ENCODE data around the gene ZNF766.
"Not testable (repeated sequence)": the region's sequence is repeated elsewhere in the genome, so short reads cannot be mapped to it uniquely, and the experiment has no call there.

The ZNF766 gene

DNA sequence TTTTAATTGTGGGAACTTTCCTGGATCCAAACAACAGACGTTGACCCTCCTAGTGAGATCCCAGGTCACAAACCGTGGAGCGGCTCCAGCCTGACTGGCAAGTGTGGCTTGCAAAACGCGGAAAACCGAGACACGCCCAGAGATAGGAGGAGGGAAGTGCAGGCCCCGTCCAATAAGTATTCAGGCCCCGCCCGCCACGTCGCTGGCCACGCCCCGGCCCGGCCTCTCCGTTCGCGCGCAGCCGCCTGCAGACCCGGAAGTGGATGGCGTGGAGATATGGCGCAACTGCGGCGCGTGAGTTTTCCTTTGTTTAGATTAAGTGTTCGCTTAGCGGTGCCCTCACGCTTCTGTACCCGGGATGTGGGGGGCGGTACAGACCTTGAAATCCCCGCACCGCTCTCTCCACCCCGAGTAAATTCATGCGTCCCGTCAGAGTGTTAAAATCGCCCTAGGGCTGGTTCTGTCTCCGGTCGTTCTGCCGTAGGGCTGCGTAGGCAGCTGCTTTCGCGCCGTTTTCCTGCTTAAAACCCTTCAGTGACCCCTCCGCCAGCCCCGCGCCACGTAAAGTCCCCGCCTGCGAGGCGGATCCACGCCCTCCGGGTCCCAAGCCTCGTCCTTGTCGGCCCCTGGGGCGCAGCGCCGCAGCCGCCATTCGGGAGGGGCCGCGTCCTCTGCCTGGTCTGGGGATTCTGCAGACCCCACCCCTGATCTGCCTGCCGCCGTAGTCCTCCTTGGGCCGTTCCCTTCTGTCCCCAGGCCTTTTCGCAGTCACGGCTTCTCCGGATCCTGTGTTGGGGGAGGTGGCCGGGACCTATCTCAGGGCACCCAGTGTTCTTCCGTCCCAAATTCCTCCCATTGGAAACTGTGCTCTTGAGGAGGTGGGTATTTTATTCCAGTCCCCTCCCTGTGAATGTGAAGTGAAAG is at the start of gene ZNF766:
Gene ZNF766 (plus strand): TSS at position 250 of the 924 bp plus-strand sequence. CDS start 27 bp downstream, at position 277.
- peak; percentile 94 for DNase-seq (ENCODE audit: low spot score)

DNA sequence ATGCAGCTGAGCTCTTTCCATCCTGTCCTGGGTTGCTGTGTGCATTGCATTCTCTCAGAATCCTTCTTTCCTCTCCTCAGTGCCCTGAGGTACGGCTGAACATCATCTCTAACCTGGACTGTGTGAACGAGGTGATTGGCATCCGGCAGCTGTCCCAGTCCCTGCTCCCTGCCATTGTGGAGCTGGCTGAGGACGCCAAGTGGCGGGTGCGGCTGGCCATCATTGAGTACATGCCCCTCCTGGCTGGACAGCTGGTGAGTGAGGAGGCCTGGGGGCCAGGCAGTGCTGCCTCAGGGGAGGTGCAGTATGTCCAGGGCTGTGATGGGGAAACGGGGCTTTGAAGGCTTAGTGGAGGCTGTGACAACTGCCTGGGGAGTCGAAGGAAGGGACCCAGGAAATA is 49.8 kb upstream of the ZNF766 start:
- DNase-seq (ENCODE audit: low spot score): no peak

DNA sequence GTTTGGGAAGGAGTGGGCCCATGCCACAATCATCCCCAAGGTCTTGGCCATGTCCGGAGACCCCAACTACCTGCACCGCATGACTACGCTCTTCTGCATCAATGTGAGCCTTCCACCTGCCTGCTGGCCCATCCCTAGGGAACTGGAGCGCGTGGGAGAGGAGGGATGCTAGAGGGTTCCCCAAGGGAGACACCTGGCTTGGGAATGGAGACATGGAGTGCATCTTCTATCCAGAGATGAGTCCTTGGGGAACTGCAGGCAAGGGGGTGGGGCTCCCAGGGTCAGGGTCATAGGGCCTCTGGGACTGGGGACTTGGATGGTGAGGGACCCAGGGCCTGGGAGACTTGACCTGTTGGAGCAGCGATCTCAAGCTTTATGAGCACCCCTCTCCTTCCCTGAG is 48.4 kb upstream of the ZNF766 start:
- DNase-seq (ENCODE audit: low spot score): no peak

DNA sequence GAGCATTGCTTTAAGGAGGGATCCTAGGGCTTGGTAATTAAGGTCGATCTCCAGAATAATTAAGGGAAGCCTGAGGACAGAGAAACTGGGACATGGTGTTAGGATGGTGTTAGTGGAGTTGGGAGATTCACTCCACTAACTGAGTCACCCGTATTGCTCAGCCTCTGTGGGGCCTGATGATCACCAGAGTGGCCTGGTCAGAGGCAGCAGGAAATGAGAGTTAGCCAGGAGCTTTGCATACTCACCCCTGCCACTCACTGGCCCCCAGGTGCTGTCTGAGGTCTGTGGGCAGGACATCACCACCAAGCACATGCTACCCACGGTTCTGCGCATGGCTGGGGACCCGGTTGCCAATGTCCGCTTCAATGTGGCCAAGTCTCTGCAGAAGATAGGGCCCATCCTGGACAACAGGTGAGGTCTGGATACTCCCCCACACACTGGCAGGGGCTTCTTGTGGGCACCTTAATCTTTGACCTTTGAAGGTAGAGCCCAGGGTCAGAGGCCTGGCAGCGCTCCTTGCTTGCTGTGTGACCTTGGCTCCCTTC is 47.5 kb upstream of the ZNF766 start:
- no peak for DNase-seq (ENCODE audit: low spot score)

DNA sequence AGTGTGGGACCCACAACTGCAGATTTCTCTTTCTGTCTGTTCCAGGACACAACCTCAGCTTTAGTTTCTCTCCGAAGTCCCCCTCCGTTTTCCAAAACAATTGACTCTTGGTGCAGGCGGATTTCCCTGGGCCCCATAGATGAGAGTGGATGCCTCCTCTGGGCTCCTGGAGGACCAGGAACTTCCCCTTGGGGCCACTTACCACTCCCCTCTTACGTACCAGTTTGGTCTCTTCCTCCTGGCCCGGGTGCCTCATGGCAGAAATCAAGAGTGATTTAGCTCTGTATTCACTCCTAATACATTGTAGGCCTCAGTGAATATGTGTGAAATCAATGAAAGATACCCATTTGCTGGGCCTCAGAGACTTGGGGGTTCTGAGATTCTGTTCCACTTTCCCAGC is 45.2 kb upstream of the ZNF766 start:
- DNase-seq (ENCODE audit: low spot score): no peak

DNA sequence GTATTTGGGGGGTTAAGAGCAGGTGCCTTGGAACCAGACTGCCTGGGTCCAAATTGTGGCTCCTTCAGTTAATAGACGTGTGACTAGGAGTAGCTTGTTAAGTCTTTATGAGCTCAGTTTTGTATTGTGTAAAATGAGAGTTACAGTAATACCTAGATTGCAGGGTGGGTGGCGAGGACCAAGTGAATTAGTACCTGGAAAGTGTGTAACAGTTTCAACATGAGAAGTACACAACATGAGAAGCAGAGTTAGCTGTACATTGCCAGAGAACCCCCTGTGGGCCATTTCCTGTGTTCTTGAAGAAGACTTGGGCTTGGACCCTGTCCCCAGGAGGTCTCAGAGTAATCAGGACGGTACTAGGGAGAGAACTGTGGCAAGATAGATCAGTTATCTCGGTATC is 42.7 kb upstream of the ZNF766 start:
- DNase-seq (ENCODE audit: low spot score): no peak

DNA sequence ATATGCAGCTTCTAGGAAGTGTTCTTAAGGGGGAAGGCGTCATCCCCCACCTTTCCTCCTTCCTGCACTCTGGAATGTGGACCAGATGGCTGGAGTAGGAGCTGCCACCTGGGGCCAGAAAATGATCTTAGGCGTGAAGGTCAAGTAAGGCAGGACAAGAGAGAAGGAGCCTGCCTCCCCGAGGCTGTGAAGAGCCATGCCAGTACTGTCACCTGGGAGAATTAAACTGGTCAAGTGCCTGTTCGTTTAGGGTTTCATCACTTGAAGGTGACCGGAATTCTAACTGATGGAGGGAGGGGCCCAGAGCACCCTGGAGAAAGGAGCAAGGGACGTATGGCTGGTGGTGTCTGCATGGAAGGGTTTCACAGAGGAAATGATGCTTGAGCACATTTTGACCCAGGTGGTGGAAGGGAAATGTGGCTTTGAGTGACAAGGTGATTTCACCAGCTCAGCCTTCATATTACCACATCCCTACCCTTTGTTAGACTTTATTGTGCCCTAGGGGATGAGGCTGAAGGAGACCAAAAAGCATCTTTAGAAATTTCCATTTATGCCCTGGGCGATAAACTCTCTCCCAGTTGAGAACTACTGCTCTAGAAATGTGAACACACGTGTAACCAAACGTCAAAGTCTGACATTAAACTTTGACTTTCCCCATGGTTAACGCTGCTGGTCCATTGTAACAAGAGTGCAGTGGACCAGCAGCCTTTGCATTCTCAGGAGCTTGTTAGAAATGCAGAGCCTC is 42.0 kb upstream of the ZNF766 start:
- DNase-seq (ENCODE audit: low spot score): no peak

DNA sequence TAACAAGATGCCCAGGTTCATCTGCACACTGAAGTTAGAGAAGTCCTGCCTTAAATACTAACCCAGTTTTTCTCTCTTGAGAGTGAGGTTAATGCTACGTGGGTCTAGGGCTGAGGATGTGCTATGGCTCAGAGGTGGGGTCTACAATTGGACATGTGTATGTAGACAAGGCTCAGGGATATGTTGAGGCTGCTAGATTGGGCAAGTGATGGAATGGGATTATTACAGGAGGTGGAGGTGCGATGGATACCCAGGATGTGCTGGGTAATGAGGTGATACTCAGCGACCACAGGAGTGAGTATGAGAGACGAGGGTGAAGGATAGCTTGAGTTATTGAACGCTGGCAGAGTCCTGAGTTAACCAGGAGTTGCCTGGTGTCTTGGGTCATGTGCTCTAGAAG is 41.4 kb upstream of the ZNF766 start:
- DNase-seq (ENCODE audit: low spot score): no peak

DNA sequence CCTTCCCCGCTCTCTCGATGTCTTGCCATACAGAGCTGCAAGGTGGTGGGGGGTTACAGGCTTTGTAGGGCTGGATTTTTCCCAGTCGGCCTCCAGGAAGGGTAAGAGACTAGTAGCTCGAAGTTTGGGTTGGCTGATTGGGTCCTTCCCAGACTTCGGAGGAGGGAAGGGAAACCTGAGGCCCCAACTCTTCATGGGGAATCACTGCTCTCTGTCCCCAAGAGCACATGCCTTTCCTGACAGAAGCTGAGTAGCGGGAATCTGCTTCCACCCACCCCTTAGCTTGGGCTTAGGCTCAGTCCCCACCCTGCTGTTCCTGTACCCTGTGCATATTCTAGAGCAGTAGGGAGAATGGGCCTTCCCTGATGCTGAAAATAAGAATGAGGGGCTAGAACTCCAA is 39.9 kb upstream of the ZNF766 start:
- no peak for DNase-seq (ENCODE audit: low spot score)

DNA sequence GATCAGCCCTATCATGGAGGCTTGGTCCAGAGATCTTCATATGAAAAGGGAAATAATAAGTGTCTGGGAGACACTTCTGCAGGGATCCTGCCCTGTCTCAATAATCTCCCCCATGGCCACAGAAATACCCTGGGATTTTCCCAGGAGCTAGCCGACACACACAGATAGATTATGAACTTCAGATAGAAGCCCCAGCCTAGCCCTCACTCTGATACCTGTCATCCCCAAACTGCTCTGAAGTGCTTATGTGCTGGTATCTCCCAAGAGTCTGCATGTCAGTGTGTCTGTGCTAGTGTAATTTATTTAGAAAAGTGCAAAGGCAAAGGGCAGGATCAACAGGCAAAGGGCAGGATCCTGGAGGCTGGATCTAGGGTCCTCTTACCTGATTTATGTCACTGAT is 38.7 kb upstream of the ZNF766 start:
- DNase-seq (ENCODE audit: low spot score): no peak

DNA sequence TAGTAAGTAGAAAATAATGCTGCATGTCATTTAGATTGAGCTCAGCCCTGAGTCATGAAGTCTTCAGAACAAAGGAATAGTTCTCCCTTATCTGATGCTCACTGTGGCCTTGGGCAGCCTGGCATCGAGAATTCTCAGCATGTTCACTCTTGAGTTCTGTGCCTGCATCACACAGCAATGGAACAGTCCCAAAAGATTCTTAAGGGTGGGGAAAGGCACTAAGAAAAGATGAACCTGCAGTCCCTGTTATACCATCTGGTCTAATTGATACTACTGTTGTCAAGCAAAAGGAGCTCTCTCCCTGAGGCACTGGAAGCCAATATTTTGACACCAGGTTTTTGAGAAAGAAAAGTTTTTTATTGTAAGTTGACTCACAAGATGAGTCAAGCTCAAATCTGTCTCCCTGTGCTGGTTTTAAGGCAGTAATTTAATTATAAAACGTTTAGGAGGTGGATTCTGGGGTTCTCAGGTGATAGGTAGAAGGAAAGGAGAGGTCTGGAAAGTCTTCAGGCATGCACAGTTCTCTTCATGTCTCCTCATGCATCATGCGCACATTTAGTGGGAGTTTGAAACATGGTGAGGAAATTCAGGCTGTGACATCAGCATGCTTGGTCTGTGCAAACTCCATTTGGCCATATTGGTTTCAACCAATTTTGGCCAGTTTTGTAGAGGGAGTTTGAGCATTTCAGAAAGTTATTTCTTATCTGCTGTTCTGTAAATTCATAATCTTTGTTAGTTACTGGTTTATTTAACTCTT is 38.1 kb upstream of the ZNF766 start:
- DNase-seq (ENCODE audit: low spot score): no peak

DNA sequence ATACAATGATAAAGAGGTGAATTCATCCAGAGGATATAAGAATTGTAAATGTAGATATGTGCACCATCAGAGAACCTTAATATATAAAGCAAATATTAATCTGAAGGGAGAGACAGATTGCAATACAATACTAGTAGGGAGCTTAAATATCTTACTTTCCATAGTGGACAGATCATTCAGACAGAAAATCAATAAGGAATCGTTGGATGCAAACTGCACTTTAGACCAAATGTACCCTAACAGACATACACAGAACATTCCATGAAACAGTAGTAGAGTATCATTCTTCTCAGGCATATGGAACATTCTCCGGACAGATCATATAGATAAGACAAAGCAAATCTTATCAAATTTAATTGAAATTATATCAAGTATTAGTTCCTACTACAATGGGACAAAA is 35.0 kb upstream of the ZNF766 start:
- DNase-seq (ENCODE audit: low spot score): no peak

DNA sequence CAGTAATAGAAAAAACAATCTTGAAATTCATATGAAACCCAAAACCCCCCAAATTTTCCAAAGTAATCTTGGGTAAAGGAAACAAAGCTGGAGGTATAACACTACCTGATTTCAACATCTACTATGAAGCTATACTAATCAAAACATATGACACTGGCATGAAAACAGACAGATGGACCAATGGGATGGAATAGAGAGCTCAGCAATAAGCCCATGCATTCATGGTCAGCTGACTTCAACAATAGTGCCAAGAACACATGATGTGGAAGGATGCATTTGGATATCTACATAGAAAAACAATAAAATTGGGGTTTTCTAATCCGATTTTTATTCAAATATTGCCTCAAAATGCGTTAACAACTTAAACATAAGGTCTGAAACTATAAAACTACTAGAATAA is 32.2 kb upstream of the ZNF766 start:
- DNase-seq (ENCODE audit: low spot score): no peak

DNA sequence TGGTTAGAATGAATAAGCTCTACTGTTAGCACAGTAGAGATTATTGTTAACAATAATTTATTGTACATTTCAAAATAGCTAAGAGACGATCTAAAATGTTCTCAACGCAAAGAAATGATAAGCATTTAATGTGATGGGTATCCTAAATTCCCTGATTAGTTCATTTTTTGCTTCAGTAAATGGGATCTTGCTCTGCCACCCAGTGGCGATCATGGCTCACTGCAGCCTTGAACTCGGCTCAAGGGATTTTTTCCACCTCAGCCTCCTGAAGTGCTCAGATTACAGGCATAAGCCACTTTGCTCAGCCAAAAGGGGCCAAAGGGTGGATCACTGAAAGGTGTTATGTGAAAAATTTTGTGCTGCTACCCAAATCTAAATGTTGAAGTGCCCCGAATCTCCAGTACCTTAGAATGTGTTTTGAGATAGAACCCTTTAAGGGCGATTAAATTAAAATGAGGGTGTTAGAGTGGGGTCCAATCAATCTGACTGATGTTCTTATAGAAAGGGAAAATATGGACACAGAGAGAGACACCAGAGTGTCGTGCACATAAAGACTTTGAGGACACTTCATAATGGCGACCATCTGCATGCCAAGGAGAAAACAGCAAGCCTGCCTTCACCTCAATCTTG is 31.5 kb upstream of the ZNF766 start:
- DNase-seq (ENCODE audit: low spot score): peak; percentile 71

DNA sequence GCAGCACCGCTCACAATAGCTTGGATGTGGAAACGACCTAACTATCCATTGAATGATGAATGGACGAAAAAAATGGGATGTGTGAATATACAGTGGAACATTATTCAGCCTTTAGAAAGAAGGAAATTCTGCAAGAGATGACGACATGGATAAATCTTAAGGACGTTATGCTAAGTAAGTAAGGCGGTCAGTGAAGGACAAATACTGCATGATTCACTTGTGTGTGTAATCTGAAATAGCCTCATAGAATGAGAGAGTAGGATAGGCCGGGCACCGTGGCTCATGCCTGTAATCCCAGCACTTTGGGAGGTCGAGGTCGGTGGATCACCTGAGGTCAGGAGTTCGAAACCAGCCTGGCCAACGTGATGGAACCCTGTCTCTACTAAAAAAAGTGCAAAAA is 25.4 kb upstream of the ZNF766 start:
- no peak for DNase-seq (ENCODE audit: low spot score)

DNA sequence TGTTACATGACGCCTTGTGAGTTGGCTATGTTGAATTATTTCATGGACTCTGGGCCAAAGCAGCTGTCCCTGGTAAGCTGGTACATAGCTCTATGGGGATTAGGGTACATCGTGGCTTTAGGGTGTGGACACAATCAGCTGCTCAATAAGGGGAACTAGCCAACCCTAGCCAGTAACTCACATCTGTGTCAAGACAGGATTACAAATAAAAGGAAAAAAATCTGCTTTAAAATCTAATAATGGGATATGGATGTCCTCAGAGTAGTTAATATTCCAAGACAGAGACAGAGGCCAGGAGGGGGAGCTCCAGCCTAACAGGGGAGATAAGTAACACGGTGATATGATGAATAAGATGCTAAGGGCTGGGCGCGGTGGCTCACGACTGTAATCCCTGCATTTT is 21.1 kb upstream of the ZNF766 start:
- peak; percentile 59 for DNase-seq (ENCODE audit: low spot score)

DNA sequence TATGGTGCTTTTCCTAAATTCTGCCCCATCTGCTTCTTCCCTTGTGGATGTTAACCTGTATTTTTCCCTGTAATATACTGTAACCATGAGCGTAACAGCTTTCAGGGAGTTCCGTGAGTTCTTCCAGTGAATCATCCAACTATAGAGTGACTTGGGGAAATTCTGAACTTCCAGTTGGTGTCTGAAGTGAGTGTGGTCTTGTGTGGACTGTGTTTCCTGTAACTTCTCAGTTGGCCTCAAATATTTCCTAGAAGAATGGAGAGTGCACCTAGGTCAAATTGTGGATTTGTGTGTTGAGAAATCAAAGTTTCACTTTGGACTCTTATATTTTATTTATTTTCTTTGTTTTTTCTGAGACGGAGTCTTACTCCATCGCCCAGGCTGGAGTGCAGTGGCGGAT is 11.0 kb upstream of the ZNF766 start:
- DNase-seq (ENCODE audit: low spot score): no peak

DNA sequence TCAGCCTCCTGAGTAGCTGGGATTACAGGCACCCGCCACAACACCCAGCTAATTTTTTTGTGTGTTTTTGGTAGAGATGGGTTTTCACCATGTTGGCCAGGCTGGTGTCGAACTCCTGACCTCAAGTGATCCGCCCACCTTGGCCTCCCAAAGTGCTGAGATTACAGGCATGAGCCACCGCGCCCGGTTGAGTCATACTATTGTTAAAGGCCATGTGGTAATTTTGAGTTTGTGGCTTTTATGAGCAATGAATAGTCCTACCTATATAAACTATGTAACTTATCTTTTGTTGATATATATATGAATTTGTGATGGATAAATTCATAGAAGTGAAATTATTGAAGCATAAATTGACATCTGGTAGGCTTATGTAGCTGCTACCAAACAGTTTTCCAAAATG is 3.8 kb upstream of the ZNF766 start:
- not testable (repeated sequence) for DNase-seq (ENCODE audit: low spot score)

DNA sequence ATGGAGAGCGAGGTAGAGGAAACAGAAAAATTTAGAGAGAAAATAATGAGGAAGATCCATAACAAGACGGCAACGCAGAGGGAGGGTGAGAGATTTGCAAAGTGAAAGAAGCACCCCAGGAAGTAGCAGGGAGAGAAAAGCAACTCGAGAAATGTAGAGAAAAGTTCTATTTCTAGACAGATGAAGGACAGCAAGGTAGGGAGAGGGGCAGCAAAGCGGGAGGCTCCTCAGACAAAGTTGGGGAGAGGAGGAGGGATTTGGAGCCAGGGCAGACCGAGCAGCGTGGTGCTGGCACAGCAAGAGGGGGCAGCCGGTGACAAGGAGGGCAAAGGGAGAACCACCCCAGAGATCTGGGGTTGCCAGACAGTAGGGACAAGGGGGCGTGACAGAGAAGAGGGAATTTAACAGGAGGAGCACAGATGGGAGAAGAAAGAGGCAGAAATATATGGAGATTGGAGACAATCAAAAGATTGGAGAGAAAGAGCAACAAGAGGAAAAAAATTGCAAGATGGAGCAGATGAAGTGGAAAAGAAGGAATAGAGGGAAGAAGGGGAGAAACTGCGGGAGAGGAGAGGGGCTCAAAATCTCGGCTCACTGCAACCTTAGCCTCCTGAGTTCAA is 989 bp downstream of the ZNF766 start:
- DNase-seq (ENCODE audit: low spot score): no peak

DNA sequence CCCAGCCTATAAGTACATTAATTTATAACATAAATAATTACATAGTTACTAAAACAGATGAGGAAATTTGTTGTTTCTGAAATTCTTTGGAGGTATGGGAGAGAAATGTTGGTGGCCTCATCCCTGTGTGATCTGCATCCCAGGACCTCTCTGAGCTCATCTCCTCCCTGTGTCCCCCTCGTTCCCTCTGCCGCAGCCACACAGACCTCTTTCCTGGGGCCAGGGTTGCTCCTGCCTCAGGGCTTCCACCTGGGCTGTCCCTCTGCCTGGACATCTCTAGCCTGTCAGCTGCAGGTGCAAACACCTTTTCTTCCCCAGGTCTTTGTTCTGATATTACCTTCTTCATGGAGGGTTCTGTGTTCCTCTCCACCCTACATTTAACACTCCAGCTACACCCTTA is 3.9 kb downstream of the ZNF766 start:
- DNase-seq (ENCODE audit: low spot score): no peak

DNA sequence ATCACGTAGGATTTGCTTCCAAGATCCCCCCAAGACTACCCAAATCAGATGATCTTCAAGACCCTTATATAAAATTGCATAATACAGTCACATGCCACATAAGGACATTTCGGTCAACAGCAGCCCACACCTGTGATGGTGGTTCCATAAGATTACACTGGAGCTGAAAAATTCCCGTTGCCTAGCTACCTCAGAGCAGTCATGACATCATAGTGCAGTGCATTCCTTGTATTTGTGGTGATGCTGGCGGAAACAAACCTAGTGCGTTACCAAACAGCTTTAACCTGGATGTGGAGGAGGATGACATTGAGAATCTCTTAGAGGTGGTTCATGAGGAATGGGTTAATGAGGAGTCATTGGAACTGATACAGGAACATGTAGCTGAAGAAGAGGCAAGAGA is 4.8 kb downstream of the ZNF766 start:
- no peak for DNase-seq (ENCODE audit: low spot score)
